HG02852 (cell line): ENCODE results near the gene DSN1.

Source experiments
- ATAC-seq: cut with Tn5 transposase; IDR thresholded peaks from one replicate; pipeline ENCODE4 v1.9.1; 2021; ENCODE audit warnings: mild to moderate bottlenecking, moderate library complexity; ENCODE audit not compliant: unreplicated experiment

The DSN1 gene

GRCh38 chr20:36758276-36758675 is 15.3 kb downstream of the DSN1 start:
- no peak for ATAC-seq

GRCh38 chr20:36756496-36756895 is 17.1 kb downstream of the DSN1 start:
- ATAC-seq, result no peak

- no peak for ATAC-seq
Measured at GRCh38 chr20:36754656-36755222, 18.8 kb downstream of the DSN1 start.

- ATAC-seq, result no peak
Measured at GRCh38 chr20:36752582-36752981, 21.0 kb downstream of the DSN1 start.

- peak; percentile 92 for ATAC-seq
Measured at GRCh38 chr20:36745927-36746659, 27.5 kb downstream of the DSN1 start, which contains the start of gene NDRG3. TSS of gene NDRG3 (minus strand) at chr20:36746090. CDS start at chr20:36721735, 24,355 bp downstream.

- peak; percentile 38 for ATAC-seq
Measured at GRCh38 chr20:36745234-36745926, 28.2 kb downstream of the DSN1 start.

- no peak for ATAC-seq
Measured at GRCh38 chr20:36744764-36745191, 28.8 kb downstream of the DSN1 start.

GRCh38 chr20:36744243-36744642 is 29.3 kb downstream of the DSN1 start:
- ATAC-seq, result no peak

- no peak for ATAC-seq
Measured at GRCh38 chr20:36742558-36742957, 31.0 kb downstream of the DSN1 start.

GRCh38 chr20:36741072-36741471 is 32.5 kb downstream of the DSN1 start:
- no peak for ATAC-seq

- ATAC-seq, result no peak
Measured at GRCh38 chr20:36737183-36737499, 36.4 kb downstream of the DSN1 start.

GRCh38 chr20:36736451-36737182 is 36.9 kb downstream of the DSN1 start:
- no peak for ATAC-seq

- no peak for ATAC-seq
Measured at GRCh38 chr20:36732456-36732855, 41.1 kb downstream of the DSN1 start.

- no peak for ATAC-seq
Measured at GRCh38 chr20:36728986-36729385, 44.6 kb downstream of the DSN1 start.

- ATAC-seq, result no peak
Measured at GRCh38 chr20:36726168-36726567, 47.4 kb downstream of the DSN1 start.

GRCh38 chr20:36720510-36720909 is 53.1 kb downstream of the DSN1 start:
- ATAC-seq, result no peak

GRCh38 chr20:36717657-36718056 is 55.9 kb downstream of the DSN1 start:
- no peak for ATAC-seq

GRCh38 chr20:36717021-36717420 is 56.5 kb downstream of the DSN1 start:
- ATAC-seq, result no peak

GRCh38 chr20:36712775-36713174 is 60.8 kb downstream of the DSN1 start:
- ATAC-seq, result no peak

GRCh38 chr20:36709126-36709525 is 64.4 kb downstream of the DSN1 start:
- ATAC-seq, result no peak

- ATAC-seq, result no peak
Measured at GRCh38 chr20:36703530-36703929, 70.0 kb downstream of the DSN1 start.
